RWPE1 (cell line): ENCODE data around the gene ADCY10.

Source experiments
- CTCF ChIA-PET: fragments of 350-600 bp; sonication (Branson Sonifier 250); formaldehyde crosslinking; extraction: SDS; loops from one replicate; lab custom pipeline; 2021; lab: Yijun Ruan, JAX
- POLR2A ChIA-PET: fragments of 400-600 bp; formaldehyde crosslinking; extraction: SDS; loops from one replicate; lab custom pipeline; 2020; ENCODE audit warnings: antibody characterized with exemption; ENCODE audit not compliant: low non-redundant PET; lab: Yijun Ruan, JAX
- DNase-seq: peaks from one replicate; pipeline ENCODE4 v3.0.0; 2012; ENCODE audit warnings: low spot score
- H3K27ac ChIP-seq: fragments of 450-650 bp; 2 replicates; pipeline ENCODE4 v1.5.1; 2017
- TF ChIP-seq, protein P1 (sequence below): fragments of 450-650 bp; conservative IDR thresholded peaks from 2 replicates; pipeline ENCODE4 v1.5.1; 2017; ENCODE audit warnings: low read depth, mild to moderate bottlenecking

The ADCY10 gene

DNA sequence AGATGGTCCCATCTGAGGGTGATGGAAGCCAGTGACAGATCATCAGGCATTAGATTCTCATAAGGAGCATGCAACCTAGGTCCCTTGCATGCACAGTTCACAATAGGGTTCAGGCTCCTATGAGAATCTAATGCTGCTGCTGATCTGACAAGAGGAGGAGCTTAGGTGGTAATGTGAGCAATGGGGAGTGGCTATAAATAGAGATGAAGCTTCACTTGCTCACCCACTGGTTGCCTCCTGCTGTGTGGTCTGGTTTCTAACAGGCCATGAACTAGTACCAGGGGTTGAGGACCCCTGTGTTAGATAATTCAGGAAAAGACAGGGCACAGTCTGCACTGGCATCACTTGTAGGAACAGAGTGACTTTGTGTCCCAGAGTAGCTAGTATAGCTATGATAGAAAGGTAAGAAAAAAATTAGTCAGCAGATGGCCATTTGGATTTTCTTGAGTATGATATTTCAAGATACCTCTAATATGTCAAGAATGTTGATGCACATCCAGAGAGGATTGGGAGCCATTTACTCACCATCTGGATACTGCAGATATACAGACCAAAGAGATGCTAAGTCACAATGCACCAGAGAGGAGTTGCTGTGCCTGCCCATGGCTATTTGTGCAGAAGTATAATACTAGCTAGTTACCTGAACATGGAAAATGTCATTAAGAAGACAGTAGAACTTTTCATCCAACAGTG lies 53.6 kb downstream of the ADCY10 start:
- POLR2A ChIA-PET = interaction anchor here (0.6 kb wide), 1 partner anchor 50 kb away, joined by 4 read pairs; no protein-coding TSS in a partner anchor

DNA sequence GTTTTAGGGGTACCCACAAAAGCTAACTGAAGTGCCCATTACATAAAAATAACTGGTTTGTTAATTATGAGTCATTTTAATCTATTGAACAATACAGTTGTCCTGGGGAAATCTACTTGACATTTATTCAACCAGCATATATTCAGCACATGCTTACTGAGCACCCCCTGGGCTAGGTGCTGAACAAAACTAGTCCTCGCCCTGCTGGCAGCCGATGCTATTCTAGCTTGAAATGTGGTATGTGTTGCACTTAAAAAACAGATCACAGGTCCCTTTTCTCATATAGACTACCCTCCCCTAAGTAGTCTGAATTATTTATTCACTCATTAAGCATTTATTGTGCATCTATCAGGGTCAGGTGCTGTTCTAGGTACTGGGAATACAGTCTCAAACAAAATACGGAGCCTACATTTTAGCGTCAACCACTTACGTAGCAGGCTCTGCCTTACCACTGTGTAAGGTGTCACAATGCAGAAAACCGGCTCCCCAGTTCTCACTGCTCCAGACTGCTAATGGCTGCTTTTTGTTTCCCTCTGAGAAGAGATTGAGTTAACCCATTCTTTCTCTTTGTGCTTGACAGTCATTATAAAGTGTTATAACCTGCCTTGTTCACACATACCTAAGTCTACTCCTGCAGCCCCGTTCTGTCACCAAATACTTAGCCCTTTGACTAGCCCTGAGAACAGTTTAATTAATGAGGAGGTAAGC lies 57.1 kb downstream of the ADCY10 start:
- CTCF ChIA-PET = interaction anchor here (0.5 kb wide), 1 partner anchor 69 kb away, joined by 3 read pairs; no protein-coding TSS in a partner anchor
- POLR2A ChIA-PET = no interaction called here
- TF ChIP-seq, protein P1, sequence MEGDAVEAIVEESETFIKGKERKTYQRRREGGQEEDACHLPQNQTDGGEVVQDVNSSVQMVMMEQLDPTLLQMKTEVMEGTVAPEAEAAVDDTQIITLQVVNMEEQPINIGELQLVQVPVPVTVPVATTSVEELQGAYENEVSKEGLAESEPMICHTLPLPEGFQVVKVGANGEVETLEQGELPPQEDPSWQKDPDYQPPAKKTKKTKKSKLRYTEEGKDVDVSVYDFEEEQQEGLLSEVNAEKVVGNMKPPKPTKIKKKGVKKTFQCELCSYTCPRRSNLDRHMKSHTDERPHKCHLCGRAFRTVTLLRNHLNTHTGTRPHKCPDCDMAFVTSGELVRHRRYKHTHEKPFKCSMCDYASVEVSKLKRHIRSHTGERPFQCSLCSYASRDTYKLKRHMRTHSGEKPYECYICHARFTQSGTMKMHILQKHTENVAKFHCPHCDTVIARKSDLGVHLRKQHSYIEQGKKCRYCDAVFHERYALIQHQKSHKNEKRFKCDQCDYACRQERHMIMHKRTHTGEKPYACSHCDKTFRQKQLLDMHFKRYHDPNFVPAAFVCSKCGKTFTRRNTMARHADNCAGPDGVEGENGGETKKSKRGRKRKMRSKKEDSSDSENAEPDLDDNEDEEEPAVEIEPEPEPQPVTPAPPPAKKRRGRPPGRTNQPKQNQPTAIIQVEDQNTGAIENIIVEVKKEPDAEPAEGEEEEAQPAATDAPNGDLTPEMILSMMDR = no peak
- DNase-seq = no peak
- H3K27ac ChIP-seq = no peak overlapping the region

More for the DNA sequence above, 53.6 kb downstream of the ADCY10 start:
- TF ChIP-seq, protein P1 = no peak
- CTCF ChIA-PET = interaction anchor here (1.2 kb wide), 1 partner anchor 31 kb away, joined by 3 read pairs; no protein-coding TSS in a partner anchor
- DNase-seq = no peak
- H3K27ac ChIP-seq = no peak overlapping the region

DNA sequence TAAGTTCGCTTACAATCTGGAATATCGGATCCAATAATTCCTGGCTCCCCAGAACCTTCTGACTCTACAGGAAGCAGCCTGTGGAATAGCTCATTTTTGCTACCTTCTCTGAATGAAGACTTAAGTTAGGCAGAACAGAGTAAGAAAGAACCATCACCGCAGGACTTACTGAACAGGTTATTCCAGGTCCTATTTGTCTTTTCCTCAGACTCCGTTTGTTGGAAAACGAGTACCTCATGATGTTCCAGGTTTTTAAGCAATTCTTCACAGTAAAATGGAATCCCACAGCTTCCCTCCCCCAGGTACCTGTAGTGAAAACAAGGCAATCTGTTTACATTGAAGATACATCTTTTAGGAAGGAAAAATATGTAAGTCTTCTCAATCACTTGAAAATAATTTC lies 59.8 kb downstream of the ADCY10 start:
- POLR2A ChIA-PET = no interaction called here

DNA sequence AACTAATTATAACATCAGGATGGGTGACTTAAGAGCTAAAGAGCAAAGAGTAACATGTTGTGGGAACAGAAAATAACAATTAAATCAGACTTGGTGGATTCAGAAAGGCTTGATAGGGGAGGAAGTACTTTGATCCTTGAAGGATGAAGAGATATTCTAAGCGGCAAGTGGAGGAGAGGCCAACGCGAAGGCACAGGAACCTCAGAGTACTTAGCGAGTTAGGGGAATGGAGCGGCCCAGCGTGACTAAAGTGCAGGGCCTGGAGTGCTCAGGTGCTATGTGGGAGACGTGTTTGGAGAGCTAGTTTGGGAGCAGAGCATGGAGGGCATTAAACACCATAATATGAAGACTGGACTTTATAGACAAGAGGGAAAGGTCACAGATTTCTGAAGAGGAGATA lies 64.3 kb downstream of the ADCY10 start:
- ChIA-PET POLR2A (no interaction called here), CTCF (interaction anchor here (0.6 kb wide), 1 partner anchor 9 kb away, joined by 5 read pairs; no protein-coding TSS in a partner anchor)
- no peak overlapping the region for H3K27ac ChIP-seq
- DNase-seq = no peak
- TF ChIP-seq, protein P1 = no peak

More for the DNA sequence above, 59.8 kb downstream of the ADCY10 start:
- TF ChIP-seq, protein P1 = no peak
- CTCF ChIA-PET = no interaction called here
- H3K27ac ChIP-seq = no peak overlapping the region
- no peak for DNase-seq

DNA sequence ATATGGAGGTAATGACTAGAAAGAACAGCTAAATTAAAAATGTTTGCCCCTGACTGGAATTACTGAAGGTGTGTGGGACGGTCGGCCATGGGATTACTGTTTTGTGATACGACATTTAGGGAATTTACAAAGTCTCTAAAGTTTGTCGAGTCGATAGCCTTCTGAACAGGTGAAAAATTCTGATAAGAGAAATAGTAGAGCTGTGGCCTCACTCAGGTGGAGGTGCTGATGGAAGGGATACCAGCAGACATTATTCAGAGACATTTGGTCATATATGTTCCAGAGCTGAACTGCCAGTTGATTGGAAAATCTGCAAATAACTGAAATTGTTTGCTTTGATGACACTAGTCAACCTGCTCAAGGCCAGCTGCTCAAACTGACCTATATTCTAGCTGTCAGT lies 71.1 kb downstream of the ADCY10 start:
- POLR2A ChIA-PET = no interaction called here
- CTCF ChIA-PET = no interaction called here
- TF ChIP-seq, protein P1 = no peak
- H3K27ac ChIP-seq = no peak overlapping the region
- no peak for DNase-seq

DNA sequence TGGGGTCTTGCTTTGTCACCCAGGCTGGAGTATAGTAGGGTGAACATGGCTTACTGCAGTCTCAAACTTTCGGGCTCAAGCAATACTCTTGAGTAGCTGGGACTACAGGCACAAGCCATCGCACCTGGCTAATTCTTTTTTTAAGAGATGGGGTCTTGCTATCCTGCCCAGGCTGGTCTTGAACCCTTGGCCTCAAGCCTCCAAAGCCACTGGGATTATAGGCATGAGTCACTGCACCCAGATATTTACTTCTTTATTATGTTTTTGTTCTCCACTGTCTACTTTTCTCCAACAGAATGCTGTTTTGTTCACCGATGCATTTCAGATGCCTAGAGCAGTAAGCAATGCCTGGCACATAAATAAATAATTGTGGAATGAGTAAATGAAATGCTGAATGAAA lies 72.4 kb downstream of the ADCY10 start:
- TF ChIP-seq, protein P1 = no peak
- H3K27ac ChIP-seq = no peak overlapping the region
- CTCF ChIA-PET = interaction anchor here (0.6 to 0.7 kb wide), 2 partner anchors 239 to 720 kb away, joined by 3 to 4 read pairs; no protein-coding TSS in a partner anchor
- POLR2A ChIA-PET = no interaction called here
- no peak for DNase-seq
